H1 (cell line): ENCODE results near the gene GPR161. TPM values are rescaled to one million over a fixed set of nuclear protein-coding genes. Genes with fewer than 3 reads are reported as not detected.

Experiments
- CTCF ChIA-PET: fragments of 300-600 bp; sonication (Branson Sonifier 250); formaldehyde crosslinking; loops from one replicate; lab custom pipeline; 2021; ENCODE audit not compliant: partially characterized antibody; lab: Charles Lee
- POLR2A ChIA-PET: fragments of 300-600 bp; sonication (Branson Sonifier 250); formaldehyde crosslinking; loops from one replicate; lab custom pipeline; 2021; ENCODE audit warnings: inconsistent platforms; ENCODE audit not compliant: partially characterized antibody; lab: Charles Lee
- DNase-seq, 2 experiments: peaks; one replicate each; pipeline versions ENCODE4 v3.0.0 to v3.0.0-alpha.2; 2010 to 2022; ENCODE audit warnings: low spot score in 2 of 2, low read depth in 1 of 2, mixed read lengths in 1 of 2
- FAIRE-seq: peaks from 2 replicates; lab custom pipeline; 2011; peaks lifted over from hg19 to GRCh38; lab: Jason Lieb, UNC
- H2AFZ ChIP-seq: 2 replicates; pipeline ENCODE4 v1.8.1; 2012; ENCODE audit warnings: low read length, inconsistent platforms
- H2AK5ac ChIP-seq: 2 replicates; pipeline ENCODE4 v1.6.1; 2013; ENCODE audit warnings: low read depth, low read length
- H2BK120ac ChIP-seq: replicated peaks from 2 replicates; pipeline ENCODE3; 2013; ENCODE audit warnings: low read depth, low read length, inconsistent platforms
- H2BK12ac ChIP-seq: 2 replicates; pipeline ENCODE4 v1.6.1; 2013; ENCODE audit warnings: low read depth, low read length
- H2BK15ac ChIP-seq: 2 replicates; pipeline ENCODE4 v1.6.1; 2013; ENCODE audit warnings: low read length
- H2BK20ac ChIP-seq: 2 replicates; pipeline ENCODE4 v1.6.1; 2013; ENCODE audit warnings: low read length
- H2BK5ac ChIP-seq: 2 replicates; pipeline ENCODE4 v1.6.1; 2013; ENCODE audit warnings: low read depth, low read length
- H3K14ac ChIP-seq: 2 replicates; pipeline ENCODE4 v1.6.1; 2013; ENCODE audit warnings: inconsistent platforms; ENCODE audit not compliant: insufficient read length
- H3K18ac ChIP-seq: 2 replicates; pipeline ENCODE4 v1.6.1; 2013; ENCODE audit warnings: low read length; ENCODE audit errors: extremely low read depth
- H3K23ac ChIP-seq: 2 replicates; pipeline ENCODE4 v1.6.1; 2013; ENCODE audit warnings: inconsistent platforms; ENCODE audit not compliant: insufficient read length
- H3K23me2 ChIP-seq: 2 replicates; pipeline ENCODE4 v1.6.1; 2013; ENCODE audit warnings: low read depth, low read length
- H3K27ac ChIP-seq: 2 replicates; pipeline ENCODE4 v1.6.1; 2011; ENCODE audit warnings: low read depth, low read length, inconsistent platforms
- H3K27me3 ChIP-seq, 4 experiments: replicated peaks in 1 of 4; 1 replicate in 1 of 4; 2 replicates in 3 of 4; pipeline versions ENCODE4 v1.6.1 to v1.8.1; 2011 to 2013; ENCODE audit warnings: low read length in 3 of 4, mild to moderate bottlenecking in 3 of 4, inconsistent platforms in 2 of 4, mixed read lengths in 2 of 4, moderate library complexity in 1 of 4; ENCODE audit not compliant: control insufficient read depth in 3 of 4, insufficient read depth in 3 of 4; ENCODE audit errors: extremely low read depth in 1 of 4
- H3K36me3 ChIP-seq, 4 experiments: 2 replicates each; pipeline versions ENCODE4 v1.6.1 to v1.8.1; 2011 to 2013; ENCODE audit warnings: mild to moderate bottlenecking in 4 of 4, low read length in 3 of 4, moderate library complexity in 2 of 4, control low read depth in 1 of 4, inconsistent platforms in 1 of 4; ENCODE audit not compliant: insufficient read depth in 4 of 4, control insufficient read depth in 2 of 4
- H3K4ac ChIP-seq: replicated peaks from 2 replicates; pipeline ENCODE3; 2013; ENCODE audit warnings: low read length, low read depth, mixed read lengths, inconsistent platforms; ENCODE audit not compliant: insufficient read length
- H3K4me1 ChIP-seq, 4 experiments: replicated peaks in 1 of 4; 1 replicate in 1 of 4; 2 replicates in 3 of 4; pipeline versions ENCODE4 v1.6.1 to v1.8.1; 2011 to 2013; ENCODE audit warnings: low read length in 3 of 4, inconsistent platforms in 2 of 4, mixed read lengths in 1 of 4; ENCODE audit not compliant: insufficient read depth in 4 of 4, control insufficient read depth in 3 of 4
- H3K4me2 ChIP-seq, 2 experiments: 2 replicates each; pipeline versions ENCODE4 v1.6.1 to v1.8.1; 2011 to 2013; ENCODE audit warnings: low read depth in 2 of 2, low read length in 2 of 2, control low read depth in 1 of 2, inconsistent platforms in 1 of 2, mild to moderate bottlenecking in 1 of 2; ENCODE audit not compliant: insufficient read depth in 1 of 2
- H3K4me3 ChIP-seq, 4 experiments: fragments of 200-600, 300-600 bp in 1 of 4; sonication (generic), shearing (Covaris generic), sonication (Bioruptor Twin) in 1 of 4; 2 replicates each; pipeline versions ENCODE4 v1.5.1 to v1.8.1; 2011 to 2016; ENCODE audit warnings: low read length in 4 of 4, low read depth in 3 of 4, control low read depth in 2 of 4, inconsistent platforms in 2 of 4, mild to moderate bottlenecking in 2 of 4, mixed read lengths in 1 of 4, moderate library complexity in 1 of 4; ENCODE audit not compliant: insufficient read depth in 2 of 4; ENCODE audit errors: extremely low read depth in 1 of 4
- H3K56ac ChIP-seq: replicated peaks from 2 replicates; pipeline ENCODE3; 2013; ENCODE audit warnings: low read depth, mild to moderate bottlenecking, mixed read lengths, low read length, inconsistent platforms; ENCODE audit not compliant: insufficient read length
- H3K79me1 ChIP-seq: 2 replicates; pipeline ENCODE4 v1.6.1; 2013; ENCODE audit warnings: low read depth, low read length, control low read depth
- H3K79me2 ChIP-seq, 2 experiments: 2 replicates each; pipeline versions ENCODE4 v1.6.1 to v1.8.1; 2012 to 2013; ENCODE audit warnings: low read length in 2 of 2, mild to moderate bottlenecking in 2 of 2, inconsistent platforms in 1 of 2; ENCODE audit not compliant: insufficient read depth in 2 of 2, control insufficient read depth in 1 of 2
- H3K9ac ChIP-seq, 4 experiments: replicated peaks in 1 of 4; 1 replicate in 1 of 4; 2 replicates in 3 of 4; pipeline versions ENCODE4 v1.6.1 to v1.8.1; 2011 to 2013; ENCODE audit warnings: low read depth in 3 of 4, low read length in 3 of 4, control low read depth in 2 of 4, mild to moderate bottlenecking in 2 of 4, moderate library complexity in 2 of 4, inconsistent platforms in 1 of 4; ENCODE audit errors: extremely low read depth in 1 of 4
- H3K9me3 ChIP-seq, 2 experiments: 2 replicates each; pipeline versions ENCODE4 v1.6.1 to v1.8.1; 2012 to 2013; ENCODE audit warnings: mild to moderate bottlenecking in 2 of 2, moderate library complexity in 2 of 2, control low read depth in 1 of 2, inconsistent platforms in 1 of 2, low read depth in 1 of 2, low read length in 1 of 2, mixed read lengths in 1 of 2; ENCODE audit not compliant: insufficient read depth in 2 of 2
- H4K20me1 ChIP-seq, 2 experiments: replicated peaks in 1 of 2; 2 replicates each; pipeline versions ENCODE3 to v1.8.1; 2011 to 2013; ENCODE audit warnings: inconsistent platforms in 2 of 2, low read length in 2 of 2, mild to moderate bottlenecking in 1 of 2; ENCODE audit not compliant: insufficient read depth in 2 of 2, control insufficient read depth in 1 of 2
- H4K5ac ChIP-seq: 2 replicates; pipeline ENCODE4 v1.6.1; 2013; ENCODE audit warnings: low read length, low read depth, mixed read lengths, inconsistent platforms; ENCODE audit not compliant: insufficient read length
- H4K8ac ChIP-seq: 2 replicates; pipeline ENCODE4 v1.8.0; 2013; ENCODE audit warnings: mild to moderate bottlenecking, moderate library complexity, low read length, inconsistent platforms; ENCODE audit not compliant: insufficient read depth; ENCODE audit errors: extremely low read depth
- H4K91ac ChIP-seq: replicated peaks from 2 replicates; pipeline ENCODE3; 2013; ENCODE audit warnings: low read length, mixed read lengths, inconsistent platforms; ENCODE audit not compliant: insufficient read length
- GABPA ChIP-seq: IDR thresholded peaks from 2 replicates; pipeline ENCODE4 v1.6.1; 2011; ENCODE audit warnings: mild to moderate bottlenecking, low read length, moderate library complexity, borderline replicate concordance; ENCODE audit not compliant: insufficient read depth
- KDM1A ChIP-seq: fragments of 200-600, 300-600 bp; sonication (generic); IDR thresholded peaks from 2 replicates; pipeline ENCODE4 v1.7.1; 2016; ENCODE audit warnings: mild to moderate bottlenecking, low read length, borderline replicate concordance
- SUZ12 ChIP-seq: fragments of 200-600 bp; sonication (generic); IDR thresholded peaks from 2 replicates; pipeline ENCODE4 v1.6.1; 2012; ENCODE audit warnings: mild to moderate bottlenecking, inconsistent platforms, low read length, moderate library complexity, mixed read lengths
- WGBS, 2 experiments: shearing (Covaris generic) in 1 of 2; methylation state at CpG; one replicate each; pipeline versions ENCODE4 v1.1.6 to v1.1.7; 2013 to 2015; ENCODE audit warnings: low lambda C conversion rate in 2 of 2, mixed read lengths in 2 of 2, inconsistent platforms in 1 of 2, low coverage in 1 of 2, missing lambda C conversion rate in 1 of 2; ENCODE audit not compliant: insufficient replicate concordance in 2 of 2, insufficient coverage in 1 of 2, insufficient read length in 1 of 2; ENCODE audit errors: extremely low coverage in 1 of 2, missing lambda C conversion rate in 1 of 2; 5-methylcytosine and 5-hydroxymethylcytosine counted together
- polyA plus RNA-seq, 7 experiments: library from polyadenylated mRNA; depleted of rRNA in 3 of 7; stranded (reverse) in 5 of 7; unstranded in 2 of 7; fragments of >200 nt in 5 of 7; fragments of 200-250 nt in 2 of 7; gene quantifications; 1 replicate in 5 of 7; 2 replicates in 1 of 7; 4 replicates in 1 of 7; pipeline versions ENCODE4 v1.2.1 to v1.2.3, GENCODE V29; 2011 to 2013; ENCODE audit warnings: missing spikeins in 2 of 7, mixed read lengths in 2 of 7
- total RNA-seq: library from RNA; stranded (reverse); fragmentation: NEBNext Ultra II Directional; extraction: Animal tissue kit (Norgen Biotek cat#: 25700); gene quantifications from 2 replicates; pipeline ENCODE4 v1.2.1, GENCODE V29; 2021

GPR161 gene
- total and polyA plus RNA-seq, 2 of the 8 experiments (the other 6 are each of a cell fraction or from before 2014, with no cell fraction given), result 13.7 to 16.8 TPM

DNA sequence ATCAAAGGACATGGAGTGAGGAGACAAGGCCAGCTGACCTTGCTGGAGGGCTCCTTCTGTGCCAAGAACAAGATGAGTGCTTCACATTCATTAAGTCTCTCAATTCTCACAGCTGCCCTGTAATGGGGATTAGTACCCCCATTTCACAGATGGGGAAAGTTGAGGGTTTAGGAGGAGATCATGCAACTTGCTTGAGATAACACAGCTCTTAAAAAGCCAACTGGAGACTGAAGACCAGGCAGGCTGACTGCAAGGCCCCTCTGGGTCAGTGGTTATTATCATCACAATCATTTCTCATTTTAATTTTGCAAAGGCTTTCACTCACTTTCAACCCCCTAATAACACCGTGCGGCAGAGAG lies 46.8 kb downstream of the GPR161 start:
- H2BK15ac ChIP-seq, result no peak overlapping the region
- WGBS, 2 experiments, result 93% methylated on average over 2 of the region's 2 CpGs; no CpG with 5 or more reads in 1 of the 2 experiments
- no peaks in the 10 kb centered on the region for H3K79me1 ChIP-seq
- H3K36me3 ChIP-seq, result peaks cover 0 to 2% (median 0%) of the 10 kb centered on the region in 4 experiments; a peak in 1 of 8 replicates
- no peak overlapping the region for H2BK120ac ChIP-seq
- POLR2A ChIA-PET, result interaction anchor here (1.8 kb wide), 1 partner anchor 8 kb away, joined by 3 read pairs; no protein-coding TSS in a partner anchor
- DNase-seq (no peak), FAIRE-seq (no peak)
- no peak overlapping the region for H2BK20ac ChIP-seq
- H2BK5ac ChIP-seq, result no peak overlapping the region
- H3K4me2 ChIP-seq, result no peak overlapping the region
- H4K8ac ChIP-seq, result no peak overlapping the region
- peaks cover 0 to 3% (median 0%) of the 10 kb centered on the region in 4 experiments; a peak in 1 of 7 replicates for H3K4me1 ChIP-seq
- H3K14ac ChIP-seq, result no peak overlapping the region
- peaks cover 0 to 3% of the 10 kb centered on the region in 2 experiments for H4K20me1 ChIP-seq
- CTCF ChIA-PET, result interaction anchor here (6.1 kb wide), 1 partner anchor 8 kb away, joined by 75 read pairs; no protein-coding TSS in a partner anchor
- TF ChIP-seq KDM1A (peak; percentile 72; the same call in 1 of the 2 replicates), GABPA (no peak), SUZ12 (no peak)
- H3K56ac ChIP-seq, result no peak overlapping the region
- no peak overlapping the region for H3K23ac ChIP-seq
- H3K79me2 ChIP-seq, result no peaks in the 10 kb centered on the region
- H3K9me3 ChIP-seq, result no peaks in the 10 kb centered on the region
- H2AFZ ChIP-seq, result no peak overlapping the region
- H3K4me3 ChIP-seq, result no peak overlapping the region
- H3K27me3 ChIP-seq, result no peaks in the 10 kb centered on the region
- H4K5ac ChIP-seq, result no peak overlapping the region
- H4K91ac ChIP-seq, result no peak overlapping the region
- H3K4ac ChIP-seq, result no peak overlapping the region
- H2BK12ac ChIP-seq, result no peak overlapping the region
- H3K27ac ChIP-seq, result no peak overlapping the region
- H3K18ac ChIP-seq, result no peak overlapping the region
- no peak overlapping the region for H2AK5ac ChIP-seq
- H3K23me2 ChIP-seq, result no peaks in the 10 kb centered on the region
- H3K9ac ChIP-seq, result no peak overlapping the region
